GM18505 (cell line): ENCODE results near the gene TMEM163.
"Not testable (repeated sequence)": the region's sequence is repeated elsewhere in the genome, so short reads cannot be mapped to it uniquely, and the experiment has no call there.

ENCODE experiments used
- ATAC-seq: cut with Tn5 transposase; IDR thresholded peaks from one replicate; pipeline ENCODE4 v1.9.1; 2021; ENCODE audit not compliant: unreplicated experiment
- POLR2A ChIP-seq: IDR thresholded peaks from 4 replicates; pipeline ENCODE4 v1.6.1; 2011; ENCODE audit warnings: borderline replicate concordance; ENCODE audit not compliant: insufficient read depth, insufficient read length; ENCODE audit errors: extremely low read depth

The TMEM163 gene

GRCh38 chr2:134482766-134483340 lies 235.9 kb downstream of the TMEM163 start:
- TF ChIP-seq POLR2A = no peak
- no peak for ATAC-seq

GRCh38 chr2:134482131-134482723 lies 236.6 kb downstream of the TMEM163 start:
- ATAC-seq = no peak
- TF ChIP-seq POLR2A = no peak

- no peak for ATAC-seq
- TF ChIP-seq POLR2A = no peak
Measured at GRCh38 chr2:134479696-134480330, 239.0 kb downstream of the TMEM163 start.

- not testable (repeated sequence) for ATAC-seq
Measured at GRCh38 chr2:134476982-134477381, 241.8 kb downstream of the TMEM163 start.

GRCh38 chr2:134470561-134471168 lies 248.1 kb downstream of the TMEM163 start:
- no peak for ATAC-seq
- no peak for TF ChIP-seq POLR2A

- TF ChIP-seq POLR2A = no peak
- ATAC-seq = no peak
Measured at GRCh38 chr2:134469516-134470115, 249.2 kb downstream of the TMEM163 start.

GRCh38 chr2:134468776-134469175 lies 250.0 kb downstream of the TMEM163 start:
- ATAC-seq = no peak
- TF ChIP-seq POLR2A = no peak

GRCh38 chr2:134468164-134468563 lies 250.6 kb downstream of the TMEM163 start:
- ATAC-seq = no peak
- TF ChIP-seq POLR2A = no peak

- no peak for ATAC-seq
- no peak for TF ChIP-seq POLR2A
Measured at GRCh38 chr2:134466141-134466540, 252.7 kb downstream of the TMEM163 start.

GRCh38 chr2:134465228-134466105 lies 253.3 kb downstream of the TMEM163 start:
- ATAC-seq = no peak
- TF ChIP-seq POLR2A = no peak

GRCh38 chr2:134463699-134464022 lies 255.1 kb downstream of the TMEM163 start:
- no peak for TF ChIP-seq POLR2A
- no peak for ATAC-seq

- no peak for ATAC-seq
- TF ChIP-seq POLR2A = no peak
Measured at GRCh38 chr2:134462791-134463698, 255.8 kb downstream of the TMEM163 start.
